NT2/D1 (cell line): ENCODE measurements around the gene HKDC1.

ENCODE experiments used
- SUZ12 ChIP-seq: IDR thresholded peaks from 2 replicates; pipeline ENCODE4 v1.6.1; 2011; ENCODE audit not compliant: insufficient read length, insufficient read depth; ENCODE audit errors: extremely low read depth
- YY1 ChIP-seq: IDR thresholded peaks from 2 replicates; pipeline ENCODE4 v1.6.1; 2011; ENCODE audit not compliant: insufficient read length, insufficient read depth
- ZNF274 ChIP-seq: IDR thresholded peaks from 2 replicates; pipeline ENCODE4 v1.6.1; 2011; ENCODE audit warnings: mild to moderate bottlenecking, low read depth, low read length

DNA sequence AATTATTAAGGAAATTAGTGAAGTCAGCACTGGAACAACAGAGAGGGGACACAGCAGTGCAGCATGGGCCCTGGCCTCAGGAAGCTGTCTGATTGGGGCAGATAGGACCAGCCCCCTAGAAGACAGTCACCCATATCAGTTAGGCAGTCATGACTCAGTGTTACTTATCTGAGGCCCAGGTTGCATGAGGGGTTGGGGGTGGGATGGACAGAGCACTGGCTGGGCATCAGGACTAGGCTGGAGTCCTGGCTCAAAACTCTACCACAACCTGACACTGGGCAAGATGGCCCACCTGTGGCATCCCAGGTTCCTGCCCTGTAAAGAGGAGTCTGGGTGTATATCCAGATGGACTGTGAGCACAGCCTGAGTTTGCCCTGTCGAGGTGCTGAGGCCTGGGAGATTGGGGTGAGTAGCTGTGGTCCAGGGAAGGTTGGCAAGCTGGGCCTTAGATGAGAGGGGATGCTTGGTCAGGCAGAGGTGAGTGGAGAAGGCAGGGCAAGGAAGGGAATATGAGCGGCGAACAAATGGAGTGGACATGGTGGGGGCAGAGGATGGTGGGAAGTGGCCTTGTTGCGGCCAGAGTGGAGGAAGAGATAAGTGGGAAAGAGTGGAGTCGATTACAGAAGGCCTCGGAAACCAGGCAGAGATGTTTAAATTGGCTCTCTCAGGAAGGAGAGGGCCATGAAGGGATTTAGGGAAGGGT lies 95.6 kb downstream of the HKDC1 start:
- TF ChIP-seq YY1, result no peak
- no peak for TF ChIP-seq SUZ12
- TF ChIP-seq ZNF274, result no peak
